Amygdala (tissue), 56 donors: Measurements from ENCODE around the gene KCTD5.
"Not testable (repeated sequence)": the region's sequence is repeated elsewhere in the genome, so short reads cannot be mapped to it uniquely, and the experiment has no call there.

Experiments
- DNase-seq, 56 donors: peaks; one replicate each; lab custom pipeline; 2025; lab: John Stamatoyannopoulos, UW

The KCTD5 gene, protein sequence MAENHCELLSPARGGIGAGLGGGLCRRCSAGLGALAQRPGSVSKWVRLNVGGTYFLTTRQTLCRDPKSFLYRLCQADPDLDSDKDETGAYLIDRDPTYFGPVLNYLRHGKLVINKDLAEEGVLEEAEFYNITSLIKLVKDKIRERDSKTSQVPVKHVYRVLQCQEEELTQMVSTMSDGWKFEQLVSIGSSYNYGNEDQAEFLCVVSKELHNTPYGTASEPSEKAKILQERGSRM

DNA sequence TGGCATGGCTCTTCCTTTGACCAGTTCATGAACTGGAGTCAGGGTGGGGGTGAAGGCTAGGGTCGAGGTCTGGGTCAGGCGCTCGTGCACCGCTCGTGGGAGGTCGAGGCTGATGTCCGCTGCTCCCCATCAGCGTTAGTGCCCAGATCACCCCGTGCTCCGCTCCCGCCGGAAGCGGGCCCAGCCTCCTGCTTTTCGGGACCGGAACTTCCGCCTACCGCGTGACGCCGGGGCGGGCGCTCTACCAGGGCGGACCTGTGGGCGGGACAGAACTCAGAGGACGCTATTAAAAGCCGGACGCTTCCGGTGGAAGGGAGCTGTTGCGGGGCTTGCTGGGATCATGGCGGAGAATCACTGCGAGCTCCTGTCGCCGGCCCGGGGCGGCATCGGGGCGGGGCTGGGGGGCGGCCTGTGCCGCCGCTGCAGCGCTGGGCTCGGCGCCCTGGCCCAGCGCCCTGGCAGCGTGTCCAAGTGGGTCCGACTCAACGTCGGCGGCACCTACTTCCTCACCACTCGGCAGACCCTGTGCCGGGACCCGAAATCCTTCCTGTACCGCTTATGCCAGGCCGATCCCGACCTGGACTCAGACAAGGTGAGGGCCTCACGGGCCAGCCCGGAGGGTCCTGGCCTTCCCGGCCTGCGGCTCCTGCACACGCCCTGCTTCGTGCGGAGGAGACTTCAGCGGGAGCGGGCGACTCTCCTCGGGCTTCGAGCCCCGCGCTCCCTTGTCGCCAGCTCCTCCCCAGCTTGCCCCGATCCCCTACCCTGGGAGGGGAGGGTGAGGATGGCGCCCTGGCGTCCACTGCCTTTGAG lies at the start of gene KCTD5:
Gene KCTD5 (plus strand): TSS at position 315 of the 813 bp plus-strand sequence. CDS start 26 bp downstream, at position 341.
- DNase-seq = peak; percentile 85 to 99 (median 95)

- not testable (repeated sequence) for DNase-seq
Measured at GRCh38 chr16:2639071-2639721, 43.1 kb upstream of the KCTD5 start.

DNA sequence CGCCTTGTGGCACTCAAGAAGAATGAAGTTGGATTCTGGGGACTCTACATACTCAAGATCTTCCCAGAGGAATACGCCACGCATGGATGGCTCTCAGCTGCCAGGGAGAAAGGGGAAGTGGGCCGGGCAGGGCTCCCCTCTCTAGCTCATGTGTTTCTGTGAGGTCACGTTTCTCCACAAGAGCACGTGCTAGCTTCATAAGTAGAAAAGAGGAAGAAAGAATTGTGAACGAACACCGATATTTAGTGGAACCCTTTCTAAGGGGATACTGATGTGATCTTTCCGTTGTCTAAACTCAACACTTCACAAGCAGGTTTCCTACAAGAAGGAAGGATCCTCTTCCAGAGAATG lies 42.6 kb upstream of the KCTD5 start:
- not testable (repeated sequence) for DNase-seq

DNA sequence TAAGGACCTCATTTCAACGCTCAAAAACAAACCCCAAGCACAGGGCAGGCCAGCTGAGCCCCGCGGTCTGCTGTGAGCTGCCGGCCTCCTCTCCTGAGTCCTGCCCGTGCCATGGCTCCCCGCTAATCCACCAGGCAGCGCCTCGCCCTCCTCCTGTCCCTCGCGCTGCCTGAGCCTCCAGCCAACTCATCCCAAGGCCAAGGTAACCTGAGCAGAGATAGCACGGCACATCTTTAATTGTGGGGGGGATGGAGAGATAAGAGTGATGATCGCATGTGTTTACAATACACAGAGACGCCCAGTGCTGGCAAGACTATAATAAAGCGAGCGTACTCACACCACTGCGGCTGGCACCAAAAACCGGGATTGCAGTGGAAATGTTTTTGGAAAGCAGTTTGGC lies 39.8 kb upstream of the KCTD5 start:
- DNase-seq = not testable (repeated sequence)

GRCh38 chr16:2644754-2645453 lies 37.4 kb upstream of the KCTD5 start:
- DNase-seq = not testable (repeated sequence)

- DNase-seq = not testable (repeated sequence)
Measured at GRCh38 chr16:2651268-2651871, 31.0 kb upstream of the KCTD5 start.

GRCh38 chr16:2653915-2654314 lies 28.4 kb upstream of the KCTD5 start:
- not testable (repeated sequence) for DNase-seq

GRCh38 chr16:2654949-2655348 lies 27.4 kb upstream of the KCTD5 start:
- DNase-seq = not testable (repeated sequence)

- no peak for DNase-seq
Measured at GRCh38 chr16:2656985-2657384, 25.3 kb upstream of the KCTD5 start.

DNA sequence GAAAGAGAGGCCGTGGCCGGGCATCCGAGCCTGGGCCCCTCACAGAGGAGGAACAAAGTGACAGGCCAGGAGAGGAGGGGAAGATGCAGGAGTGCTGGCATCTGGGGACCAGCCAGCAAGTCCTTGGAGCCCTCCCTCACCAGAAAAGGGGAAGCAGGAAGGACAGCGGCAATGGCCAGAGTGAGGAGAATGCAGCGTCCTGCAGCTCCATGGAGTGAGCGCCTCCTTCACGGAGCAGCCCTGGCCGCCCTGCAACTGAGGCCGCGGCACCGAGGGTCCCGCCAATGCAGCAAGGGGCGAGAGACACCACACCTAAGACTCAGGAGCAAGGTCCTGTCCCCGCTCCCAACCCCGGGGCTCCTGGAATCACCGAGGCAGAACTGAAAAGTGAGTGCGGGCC lies 24.5 kb upstream of the KCTD5 start:
- not testable (repeated sequence) for DNase-seq

DNA sequence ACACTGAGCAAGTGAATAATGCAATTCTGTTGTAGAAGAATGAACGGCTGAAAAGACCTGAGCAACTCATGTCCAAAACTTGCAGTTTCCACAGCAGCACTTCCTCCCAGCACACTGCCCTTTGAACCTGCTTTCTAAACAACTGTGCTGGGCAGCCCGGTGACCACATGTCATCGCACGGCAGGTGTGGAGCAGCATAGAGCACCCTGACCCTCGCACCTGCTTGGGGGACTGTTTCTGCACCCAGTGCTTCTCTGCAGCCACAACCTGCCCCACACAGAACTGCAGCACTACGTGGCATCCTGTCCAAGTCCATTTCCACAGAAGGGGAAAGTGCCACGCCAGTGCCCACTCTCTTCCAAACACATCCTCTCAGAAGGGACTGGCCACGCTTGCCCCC lies 22.8 kb upstream of the KCTD5 start:
- not testable (repeated sequence) for DNase-seq

GRCh38 chr16:2660014-2660662 lies 22.2 kb upstream of the KCTD5 start:
- DNase-seq = not testable (repeated sequence)

GRCh38 chr16:2660755-2661373 lies 21.5 kb upstream of the KCTD5 start:
- DNase-seq = peak in 10 of 56 donors; percentile 4 to 34 (median 12)

DNA sequence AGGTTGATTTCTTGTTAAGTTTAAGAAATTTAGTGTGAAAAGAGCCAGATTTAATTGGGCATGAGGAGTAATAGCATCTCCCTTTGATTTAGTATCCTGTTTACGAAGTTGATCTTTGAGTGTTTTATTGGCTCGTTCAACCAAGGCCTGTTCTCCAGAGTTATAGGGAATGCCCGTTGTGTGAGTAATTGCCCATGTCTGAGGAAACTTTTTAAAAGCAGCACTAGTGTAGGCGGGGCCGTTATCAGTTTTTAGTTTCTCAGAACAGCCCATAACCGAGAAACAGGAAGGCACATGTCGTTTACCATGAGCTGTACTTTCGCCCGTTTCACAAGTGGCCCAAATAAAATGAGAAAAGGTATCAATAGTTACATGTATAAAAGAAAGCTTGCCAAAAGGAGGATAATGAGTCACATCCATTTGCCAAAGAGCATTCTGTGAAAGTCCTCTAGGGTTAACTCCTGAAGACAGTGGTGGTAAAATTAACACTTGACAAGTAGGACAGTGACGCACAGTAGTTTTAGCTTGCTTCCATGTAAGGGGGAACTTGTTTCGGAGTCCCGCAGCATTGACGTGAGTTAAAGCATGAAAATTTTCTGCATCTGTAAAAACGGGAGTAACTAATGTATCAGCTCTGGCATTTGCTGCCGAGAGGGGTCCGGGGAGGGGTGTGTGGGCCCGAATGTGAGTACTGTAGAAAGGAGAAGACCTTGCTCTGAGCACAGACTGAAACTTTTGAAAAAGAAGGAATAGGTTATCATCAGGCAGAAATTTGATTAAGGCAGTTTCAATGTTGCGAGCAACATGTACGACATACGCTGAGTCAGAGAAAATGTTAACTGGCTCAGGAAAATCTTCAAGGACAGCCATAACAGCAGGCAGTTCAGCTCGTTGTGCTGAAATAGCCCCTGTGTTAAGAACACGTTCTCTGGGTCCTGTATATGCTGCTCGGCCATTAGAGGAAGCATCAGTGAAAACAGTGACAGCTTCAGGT lies 18.5 kb upstream of the KCTD5 start:
- no peak for DNase-seq

DNA sequence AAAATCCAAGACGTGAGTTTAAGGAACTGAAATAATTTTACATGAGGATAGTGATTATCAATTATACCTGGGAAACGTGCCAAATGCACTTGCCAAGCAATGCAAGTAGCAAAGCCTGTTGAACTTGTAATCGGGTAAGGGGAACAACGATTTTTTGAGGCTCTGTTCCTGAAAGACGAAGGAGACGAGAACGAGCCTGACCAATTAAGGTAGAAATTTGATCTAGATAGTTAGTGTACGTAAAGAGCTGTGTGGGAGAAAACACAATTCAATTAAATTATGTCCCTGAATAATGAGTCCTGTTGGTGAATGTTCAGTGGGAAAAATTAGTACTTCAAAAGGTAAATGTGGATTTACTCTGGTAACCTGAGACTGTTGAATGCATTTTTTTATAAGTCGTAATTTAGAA lies 17.7 kb upstream of the KCTD5 start:
- DNase-seq = no peak

GRCh38 chr16:2666671-2667070 lies 15.7 kb upstream of the KCTD5 start:
- DNase-seq = not testable (repeated sequence)

DNA sequence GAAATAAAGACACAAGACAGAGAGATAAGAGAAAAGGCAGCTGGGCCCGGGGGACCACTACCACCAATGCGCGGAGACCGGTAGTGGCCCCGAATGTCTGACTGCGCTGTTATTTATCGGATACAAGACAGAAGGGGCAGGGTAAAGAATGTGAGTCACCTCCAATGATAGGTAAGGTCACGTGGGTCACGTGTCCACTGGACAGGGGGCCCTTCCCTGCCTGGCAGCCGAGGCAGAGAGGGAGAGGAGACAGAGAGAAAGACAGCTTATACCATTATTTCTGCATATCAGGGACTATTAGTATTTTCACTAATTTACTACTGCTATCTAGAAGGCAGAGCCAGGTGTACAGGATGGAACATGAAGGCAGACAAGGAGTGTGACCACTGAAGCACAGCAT lies 12.7 kb upstream of the KCTD5 start:
- DNase-seq = not testable (repeated sequence)

- DNase-seq = peak in 37 of 56 donors; percentile 1 to 79 (median 43)
Measured at GRCh38 chr16:2670017-2670416, 12.3 kb upstream of the KCTD5 start.
